Measurements from ENCODE around the gene TASP1.
"Not testable (repeated sequence)": the region's sequence is repeated elsewhere in the genome, so short reads cannot be mapped to it uniquely, and the experiment has no call there.

Gene TASP1

GRCh38 chr20:13396022-13396421, 242.7 kb downstream of the TASP1 start:
- DNase-seq: peak; percentile 7

GRCh38 chr20:13395232-13395631, 243.5 kb downstream of the TASP1 start:
- no peak for DNase-seq

- DNase-seq: no peak
These were observed 246.3 kb downstream of the TASP1 start for GRCh38 chr20:13392391-13392790.

- no peak for DNase-seq
These were observed 249.6 kb downstream of the TASP1 start for GRCh38 chr20:13389115-13389514.

GRCh38 chr20:13384132-13384531, 254.6 kb downstream of the TASP1 start:
- no peak for DNase-seq

GRCh38 chr20:13382786-13383185, 255.9 kb downstream of the TASP1 start:
- no peak for DNase-seq

GRCh38 chr20:13380497-13381229, 258.1 kb downstream of the TASP1 start:
- not testable (repeated sequence) for DNase-seq

- DNase-seq: no peak
These were observed 265.3 kb downstream of the TASP1 start for GRCh38 chr20:13373400-13373799.

- no peak for DNase-seq
These were observed 274.2 kb downstream of the TASP1 start for GRCh38 chr20:13364278-13365170.

GRCh38 chr20:13363473-13363872, 275.3 kb downstream of the TASP1 start:
- no peak for DNase-seq

GRCh38 chr20:13362165-13362564, 276.6 kb downstream of the TASP1 start:
- not testable (repeated sequence) for DNase-seq

GRCh38 chr20:13358936-13359335, 279.8 kb downstream of the TASP1 start:
- not testable (repeated sequence) for DNase-seq

GRCh38 chr20:13357782-13358181, 280.9 kb downstream of the TASP1 start:
- DNase-seq: not testable (repeated sequence)

- no peak for DNase-seq
These were observed 282.1 kb downstream of the TASP1 start for GRCh38 chr20:13356591-13356990.

- DNase-seq: no peak
These were observed 282.7 kb downstream of the TASP1 start for GRCh38 chr20:13355941-13356486.

GRCh38 chr20:13355411-13355810, 283.3 kb downstream of the TASP1 start:
- no peak for DNase-seq

- DNase-seq: no peak
These were observed 285.3 kb downstream of the TASP1 start for GRCh38 chr20:13353261-13353945.

- DNase-seq: no peak
These were observed 289.5 kb downstream of the TASP1 start for GRCh38 chr20:13349235-13349604.

- peak; percentile 24 for DNase-seq
These were observed 290.2 kb downstream of the TASP1 start for GRCh38 chr20:13348311-13349234.

GRCh38 chr20:13344671-13345070, 294.1 kb downstream of the TASP1 start:
- DNase-seq: peak; percentile 21

GRCh38 chr20:13342469-13343242, 296.1 kb downstream of the TASP1 start:
- DNase-seq: peak; percentile 13

Data from EL (cell line).